Esophagus muscularis mucosa (tissue), 3 donors: ENCODE data around the gene ITGBL1.

ENCODE experiments used
- POLR2A ChIP-seq: fragments of 450-650 bp; IDR thresholded peaks from one replicate; pipeline ENCODE4 v1.6.1; 2017; ENCODE audit warnings: antibody characterized with exemption, moderate library complexity, mild to moderate bottlenecking, low read depth
- POLR2AphosphoS5 ChIP-seq, 2 donors: sonication (generic); formaldehyde crosslinking; IDR thresholded peaks; one replicate each; pipeline ENCODE4 v1.6.1; 2017; ENCODE audit warnings: antibody characterized with exemption in 2 of 2
- TF ChIP-seq, protein P1 (sequence below), 3 experiments: fragments of 200-600 bp in 2 of 3; fragments of 450-650 bp in 1 of 3; sonication (generic) in 2 of 3; IDR thresholded peaks; one replicate each; pipeline ENCODE4 v1.5.1; 2017 to 2019; ENCODE audit warnings: antibody characterized with exemption in 3 of 3, mild to moderate bottlenecking in 2 of 3, moderate library complexity in 1 of 3

DNA sequence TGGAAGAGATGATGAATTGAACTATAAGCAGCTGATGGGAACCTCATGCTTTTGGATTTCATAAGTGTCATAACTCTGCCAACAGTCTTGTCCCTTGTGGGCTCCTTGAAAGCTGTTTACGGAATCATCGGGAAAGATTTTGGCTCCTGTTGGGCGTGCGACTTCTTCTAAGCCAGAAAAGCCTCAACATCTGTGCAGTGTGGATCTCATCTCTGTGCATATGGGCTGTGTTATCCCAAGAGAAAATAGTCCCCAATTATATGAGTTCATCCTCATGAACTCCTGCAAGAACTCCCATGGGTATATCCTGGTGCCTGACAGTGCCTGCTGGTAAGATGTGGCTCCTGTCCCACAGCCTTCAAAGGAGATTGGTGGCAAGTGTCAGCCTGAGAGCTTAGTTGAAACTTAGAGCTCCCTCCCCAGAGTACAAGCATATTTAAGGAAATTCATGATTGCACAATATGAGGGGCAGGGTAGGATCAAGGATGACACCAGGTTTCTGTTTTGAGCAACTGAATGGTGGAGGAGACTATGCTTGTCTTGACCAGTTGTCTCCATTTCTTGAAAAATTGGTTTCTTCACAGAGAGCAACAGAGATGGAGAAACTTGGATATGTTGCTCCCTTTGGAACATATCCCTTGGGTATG lies 243.5 kb downstream of the ITGBL1 start:
- TF ChIP-seq POLR2AphosphoS5 (IDR thresholded peaks at IDR 0.05) (no peak), POLR2A (no peak)
- TF ChIP-seq, protein P1, sequence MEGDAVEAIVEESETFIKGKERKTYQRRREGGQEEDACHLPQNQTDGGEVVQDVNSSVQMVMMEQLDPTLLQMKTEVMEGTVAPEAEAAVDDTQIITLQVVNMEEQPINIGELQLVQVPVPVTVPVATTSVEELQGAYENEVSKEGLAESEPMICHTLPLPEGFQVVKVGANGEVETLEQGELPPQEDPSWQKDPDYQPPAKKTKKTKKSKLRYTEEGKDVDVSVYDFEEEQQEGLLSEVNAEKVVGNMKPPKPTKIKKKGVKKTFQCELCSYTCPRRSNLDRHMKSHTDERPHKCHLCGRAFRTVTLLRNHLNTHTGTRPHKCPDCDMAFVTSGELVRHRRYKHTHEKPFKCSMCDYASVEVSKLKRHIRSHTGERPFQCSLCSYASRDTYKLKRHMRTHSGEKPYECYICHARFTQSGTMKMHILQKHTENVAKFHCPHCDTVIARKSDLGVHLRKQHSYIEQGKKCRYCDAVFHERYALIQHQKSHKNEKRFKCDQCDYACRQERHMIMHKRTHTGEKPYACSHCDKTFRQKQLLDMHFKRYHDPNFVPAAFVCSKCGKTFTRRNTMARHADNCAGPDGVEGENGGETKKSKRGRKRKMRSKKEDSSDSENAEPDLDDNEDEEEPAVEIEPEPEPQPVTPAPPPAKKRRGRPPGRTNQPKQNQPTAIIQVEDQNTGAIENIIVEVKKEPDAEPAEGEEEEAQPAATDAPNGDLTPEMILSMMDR (IDR thresholded peaks at IDR 0.05), result no peak
